ENCODE data around the gene HHAT. TPM values are rescaled to one million over a fixed set of nuclear protein-coding genes. Genes with fewer than 3 reads are reported as not detected.

Gene HHAT
- total and polyA plus RNA-seq, 9 of the 15 experiments (the other 6 are each of a cell fraction or from before 2014, with no cell fraction given) = 0.07 to 0.16 (median 0.13) TPM; not detected in 1

GRCh38 chr1:210402560-210402959 is 73.9 kb downstream of the HHAT start (continued):
- TF ChIP-seq HSF4 (CRISPR knock-in tag; IDR thresholded peaks at IDR 0.05; ENCODE audit: borderline replicate concordance) (no peak), ETV5 (CRISPR knock-in tag; IDR thresholded peaks at IDR 0.05; ENCODE audit: low read depth) (no peak), TBL1XR1 (IDR thresholded peaks at IDR 0.05; ENCODE audit: low read length in 2 of 2) (no peak)

GRCh38 chr1:210405316-210405715 is 76.6 kb downstream of the HHAT start:
- Histone ChIP-seq H3K79me2 (ENCODE audit: control insufficient read depth, insufficient read depth, low read length) (no peaks in the 10 kb centered on the region), H4K20me1 (replicated peaks; ENCODE audit: control insufficient read depth, insufficient read depth, low read length) (no peaks in the 10 kb centered on the region), H3K4me2 (ENCODE audit: insufficient read depth, low read length) (no peak overlapping the region), H2AFZ (ENCODE audit: low read depth, low read length) (no peak overlapping the region), H3K9me3 (replicated peaks; ENCODE audit: control insufficient read depth, insufficient read depth, low read depth, low read length) (no peaks in the 10 kb centered on the region), H3K9me1 (ENCODE audit: control insufficient read depth, insufficient read depth, low read length) (no peaks in the 10 kb centered on the region), H3K27ac (ENCODE audit: extremely low read depth, low read depth, low read length) (no peak overlapping the region), H3K4me1 (replicated peaks in 1 of 2; ENCODE audit: control insufficient read depth in 2 of 2, insufficient read depth in 2 of 2, low read length in 2 of 2) (no peaks in the 10 kb centered on the region), H3K36me3 (ENCODE audit: control insufficient read depth, insufficient read depth, low read length) (no peaks in the 10 kb centered on the region), H3K9ac (ENCODE audit: insufficient read depth in 1 of 2, low read depth in 2 of 2, low read length in 2 of 2) (no peak overlapping the region), H3K4me3 (no peak overlapping the region), H3K27me3 (ENCODE audit: control insufficient read depth in 2 of 2, insufficient read depth in 2 of 2, low read length in 2 of 2) (no peaks in the 10 kb centered on the region; a peak in 1 of 5 replicates)
- ATAC-seq (no peak), FAIRE-seq (no peak), DNase-seq (ENCODE audit: extremely low read depth in 1 of 4, low spot score in 3 of 4) (no peak)
- 0% methylated on average over 4 of the region's 4 CpGs for WGBS (ENCODE audit: insufficient coverage, low coverage, missing lambda C conversion rate)
- intact Hi-C loops (cut with micrococcal nuclease) = loop anchor here (5.0 kb wide), 1 partner anchor 177 kb away; no protein-coding TSS in a partner anchor
- TF ChIP-seq HDAC3 (IDR thresholded peaks at IDR 0.05; ENCODE audit: borderline replicate concordance, partially characterized antibody) (no peak), ZNF766 (CRISPR knock-in tag; conservative IDR thresholded peaks at IDR 0.05) (no peak), PKNOX1 (IDR thresholded peaks at IDR 0.05) (no peak), SAFB (IDR thresholded peaks at IDR 0.05; ENCODE audit: borderline replicate concordance, low read depth, low read length) (no peak), GTF3C2 (IDR thresholded peaks at IDR 0.05; ENCODE audit: borderline replicate concordance, extremely low read depth, insufficient read length) (no peak), PYGO2 (tag; IDR thresholded peaks at IDR 0.05) (no peak), MAFK (IDR thresholded peaks at IDR 0.05; ENCODE audit: low read length) (no peak), GMEB1 (CRISPR knock-in tag; IDR thresholded peaks at IDR 0.05) (no peak), MCM3 (IDR thresholded peaks at IDR 0.05) (no peak), GTF2F1 (IDR thresholded peaks at IDR 0.05; ENCODE audit: low read depth, low read length) (no peak), TAF9B (IDR thresholded peaks at IDR 0.05; ENCODE audit: partially characterized antibody) (no peak), LEF1 (IDR thresholded peaks at IDR 0.05) (no peak)
- no TSS peak for BruUV-seq (replicated peaks)
- POLR2A ChIA-PET = interaction anchor here (1.4 kb wide), 1 partner anchor 13 kb away, joined by 3 read pairs; no protein-coding TSS in a partner anchor
- in situ Hi-C loops (cut with MboI) = loop anchor here (10.0 to 25.0 kb wide), 2 partner anchors 729 to 1257 kb away; partner anchors contain the start of gene KCNH1
- CTCF ChIA-PET (ENCODE audit: low intra/inter-chr PET ratio) = no interaction called here
